IMR-90 (cell line): ENCODE measurements around the gene ART4. TPM values are rescaled to one million over a fixed set of nuclear protein-coding genes. Genes with fewer than 3 reads are reported as not detected.

Source experiments
- ATAC-seq: fragments of 200-7000 bp; cut with Tn5 transposase; 2 replicates; pipeline ENCODE4 v1.9.1; 2020; ENCODE audit warnings: low read depth, mild to moderate bottlenecking, moderate library complexity
- BruUV-seq: library from RNA; stranded (reverse); fragments of 400-500 nt; replicated peaks from 2 replicates; lab custom pipeline; 2021; lab: Mats Ljungman, UMichigan
- CTCF ChIA-PET: fragments of 300-600 bp; formaldehyde crosslinking; extraction: SDS; loops from one replicate; lab custom pipeline; 2021; ENCODE audit warnings: antibody characterized with exemption; lab: Yijun Ruan, JAX
- POLR2A ChIA-PET: fragments of 300-600 bp; sonication (Branson Sonifier 250); formaldehyde crosslinking; loops from one replicate; lab custom pipeline; 2022; ENCODE audit warnings: antibody characterized with exemption; ENCODE audit not compliant: unreplicated experiment; lab: Charles Lee
- DNase-seq: peaks from one replicate; pipeline ENCODE4 v3.0.0; 2013
- H2AFZ ChIP-seq: replicated peaks from 2 replicates; pipeline ENCODE3; 2013; ENCODE audit warnings: low read length, mild to moderate bottlenecking; ENCODE audit not compliant: poor library complexity
- H2AK5ac ChIP-seq: 2 replicates; pipeline ENCODE4 v1.6.1; 2013; ENCODE audit warnings: low read depth, low read length, inconsistent platforms
- H2AK9ac ChIP-seq: replicated peaks from 2 replicates; pipeline ENCODE3; 2013; ENCODE audit warnings: mild to moderate bottlenecking, low read depth, low read length, moderate library complexity; ENCODE audit not compliant: poor library complexity
- H2BK120ac ChIP-seq: 2 replicates; pipeline ENCODE4 v1.6.1; 2013; ENCODE audit warnings: low read depth, low read length, inconsistent platforms
- H2BK15ac ChIP-seq: 3 replicates; pipeline ENCODE4 v1.6.1; 2013; ENCODE audit warnings: low read depth, low read length, inconsistent platforms
- H2BK20ac ChIP-seq: 2 replicates; pipeline ENCODE4 v1.6.1; 2013; ENCODE audit warnings: low read depth, mild to moderate bottlenecking, inconsistent platforms, low read length, moderate library complexity
- H2BK5ac ChIP-seq: 2 replicates; pipeline ENCODE4 v1.6.1; 2013; ENCODE audit warnings: mild to moderate bottlenecking, low read depth, low read length, inconsistent platforms; ENCODE audit not compliant: poor library complexity, severe bottlenecking
- H3K14ac ChIP-seq: replicated peaks from 2 replicates; pipeline ENCODE4 v1.6.1; 2013; ENCODE audit warnings: low read depth, low read length, inconsistent platforms
- H3K18ac ChIP-seq: 2 replicates; pipeline ENCODE4 v1.6.1; 2013; ENCODE audit warnings: low read depth, low read length, control low read depth
- H3K23ac ChIP-seq: 2 replicates; pipeline ENCODE4 v1.6.1; 2013; ENCODE audit warnings: low read depth, low read length, inconsistent platforms
- H3K27ac ChIP-seq: 2 replicates; pipeline ENCODE4 v1.5.1; 2013; ENCODE audit warnings: mild to moderate bottlenecking, control low read depth, low read length; ENCODE audit not compliant: insufficient read depth
- H3K27me3 ChIP-seq: 2 replicates; pipeline ENCODE4 v1.6.1; 2013; ENCODE audit warnings: low read length; ENCODE audit not compliant: control insufficient read depth, insufficient read depth
- H3K36me3 ChIP-seq: 2 replicates; pipeline ENCODE4 v1.6.1; 2013; ENCODE audit warnings: low read length, mixed read lengths; ENCODE audit not compliant: control insufficient read depth, insufficient read depth
- H3K4ac ChIP-seq: 2 replicates; pipeline ENCODE4 v1.6.1; 2013; ENCODE audit warnings: low read depth, low read length, inconsistent platforms
- H3K4me1 ChIP-seq: 2 replicates; pipeline ENCODE4 v1.6.1; 2013; ENCODE audit warnings: low read length, mixed read lengths; ENCODE audit not compliant: control insufficient read depth, insufficient read depth
- H3K4me2 ChIP-seq: 2 replicates; pipeline ENCODE4 v1.6.1; 2013; ENCODE audit warnings: low read depth, mild to moderate bottlenecking, control low read depth, low read length, moderate library complexity
- H3K4me3 ChIP-seq: 2 replicates; pipeline ENCODE4 v1.5.1; 2013; ENCODE audit warnings: low read depth, mild to moderate bottlenecking, control low read depth, low read length, moderate library complexity; ENCODE audit not compliant: insufficient read depth
- H3K56ac ChIP-seq: 2 replicates; pipeline ENCODE4 v1.6.1; 2013; ENCODE audit warnings: low read length, inconsistent platforms; ENCODE audit not compliant: insufficient read depth; ENCODE audit errors: extremely low read depth
- H3K79me1 ChIP-seq, 2 experiments: 2 replicates each; pipeline ENCODE4 v1.6.1; 2013; ENCODE audit warnings: low read length in 2 of 2, inconsistent platforms in 1 of 2, low read depth in 1 of 2
- H3K9ac ChIP-seq: 2 replicates; pipeline ENCODE4 v1.6.1; 2013; ENCODE audit warnings: low read depth, low read length, control low read depth
- H3K9me1 ChIP-seq: 2 replicates; pipeline ENCODE4 v1.6.1; 2013; ENCODE audit warnings: low read length, inconsistent platforms; ENCODE audit not compliant: insufficient read depth
- H3K9me3 ChIP-seq: 2 replicates; pipeline ENCODE4 v1.6.1; 2013; ENCODE audit warnings: low read length; ENCODE audit not compliant: control insufficient read depth, insufficient read depth
- H4K20me1 ChIP-seq: 2 replicates; pipeline ENCODE4 v1.6.1; 2013; ENCODE audit warnings: low read length, inconsistent platforms; ENCODE audit not compliant: insufficient read depth
- H4K5ac ChIP-seq: 2 replicates; pipeline ENCODE4 v1.6.1; 2013; ENCODE audit warnings: mild to moderate bottlenecking, low read depth, low read length, control low read depth
- H4K8ac ChIP-seq, 2 experiments: 2 replicates each; pipeline ENCODE4 v1.6.1; 2013; ENCODE audit warnings: low read depth in 2 of 2, low read length in 2 of 2, control low read depth in 1 of 2, inconsistent platforms in 1 of 2
- H4K91ac ChIP-seq: 2 replicates; pipeline ENCODE4 v1.6.1; 2013; ENCODE audit warnings: low read depth, low read length, inconsistent platforms; ENCODE audit not compliant: insufficient read depth
- BHLHE40 ChIP-seq: fragments of 150-350 bp; IDR thresholded peaks from 2 replicates; pipeline ENCODE4 v1.6.1; 2016; ENCODE audit warnings: mild to moderate bottlenecking, low read depth, low read length
- CEBPB ChIP-seq: IDR thresholded peaks from 2 replicates; pipeline ENCODE4 v1.6.1; 2012; ENCODE audit warnings: low read depth, low read length, improper control_type of control experiment
- FOS ChIP-seq: fragments of 150-350 bp; IDR thresholded peaks from 2 replicates; pipeline ENCODE4 v1.6.1; 2016; ENCODE audit warnings: low read depth, low read length
- POLR2A ChIP-seq: IDR thresholded peaks from 2 replicates; pipeline ENCODE4 v1.6.1; 2012; ENCODE audit warnings: mild to moderate bottlenecking, low read depth, low read length
- RCOR1 ChIP-seq: IDR thresholded peaks from 2 replicates; pipeline ENCODE4 v1.6.1; 2012; ENCODE audit warnings: mild to moderate bottlenecking, low read length, improper control_type of control experiment; ENCODE audit not compliant: insufficient replicate concordance
- WGBS, 2 experiments: methylation state at CpG; one replicate each; pipeline versions ENCODE4 v1.1.5 to v1.1.7; 2013; ENCODE audit warnings: missing lambda C conversion rate in 2 of 2; ENCODE audit not compliant: insufficient read length in 1 of 2; ENCODE audit errors: extremely low coverage in 2 of 2; 5-methylcytosine and 5-hydroxymethylcytosine counted together
- dilution Hi-C: fragments of 300-500 bp; cut with HindIII; formaldehyde crosslinking; loops from one replicate; pipeline ENCODE4 v1.14.3; 2018; ENCODE audit warnings: low sequenced_read_pairs; ENCODE audit not compliant: unreplicated experiment
- in situ Hi-C: fragments of 300-500 bp; cut with MboI; formaldehyde crosslinking; loops from 3 replicates; pipeline ENCODE4 v1.14.3; 2019; ENCODE audit warnings: low sequenced_read_pairs, inconsistent platforms, mixed read lengths
- intact Hi-C: fragments of 100-400 bp; cut with micrococcal nuclease; formaldehyde crosslinking; loops from 2 replicates; pipeline ENCODE4 v1.10.0; 2022
- polyA plus RNA-seq, 3 experiments: library from polyadenylated mRNA; depleted of rRNA; stranded (reverse); fragments of >200 nt; gene quantifications; 2 replicates each; pipeline ENCODE4 v1.2.3, GENCODE V29; 2012; ENCODE audit warnings: low replicate concordance in 1 of 3
- total RNA-seq: library from RNA; depleted of rRNA; stranded (reverse); fragments of >200 nt; gene quantifications from 2 replicates; pipeline ENCODE4 v1.2.3, GENCODE V29; 2012

The ART4 gene
- total and polyA plus RNA-seq, 2 of the 4 experiments (the other 2 are of a cell fraction), result not detected

DNA sequence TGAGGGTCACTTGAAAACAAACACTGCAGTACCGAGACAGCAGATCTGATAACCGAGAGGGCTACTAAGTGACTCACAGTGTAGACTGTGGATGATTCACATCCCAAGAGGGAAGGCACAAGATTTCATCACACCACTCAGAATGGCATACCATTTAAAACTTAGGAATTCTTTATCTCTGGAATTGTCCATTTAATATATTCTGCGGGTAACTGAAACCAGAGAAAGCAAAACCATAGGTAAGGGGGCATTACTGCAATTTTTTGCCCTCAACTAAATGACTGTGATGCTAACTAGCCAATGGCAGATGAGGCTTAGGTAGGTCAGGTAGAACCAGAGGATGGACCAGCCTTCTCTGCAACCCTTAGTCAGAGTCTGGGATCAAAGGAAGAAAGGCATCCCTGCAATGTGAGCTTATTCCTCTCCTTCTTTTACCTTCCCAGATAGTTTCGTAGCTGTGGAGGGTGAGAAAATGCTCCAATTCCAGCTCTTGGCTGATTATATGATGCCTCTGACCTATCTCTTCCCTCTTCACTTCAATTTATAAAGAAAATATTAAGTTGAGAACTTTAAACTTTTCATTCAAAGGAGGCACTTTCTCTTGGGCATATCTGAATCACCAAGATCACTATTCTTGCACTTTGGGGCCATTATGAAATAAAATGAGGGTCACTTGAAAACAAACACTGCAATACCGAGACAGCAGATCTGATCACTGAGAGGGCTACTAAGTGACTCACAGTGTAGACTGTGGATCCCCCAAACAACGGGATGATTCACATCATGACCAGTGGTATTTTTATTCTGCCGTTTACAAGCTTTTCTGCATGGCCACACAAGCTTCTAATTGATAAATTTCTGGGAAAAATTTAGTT, 6.8 kb downstream of the ART4 start:
- H4K91ac ChIP-seq, result peak overlapping the region; percentile 73
- H3K79me1 ChIP-seq, result no peaks in the 10 kb centered on the region
- H3K4me2 ChIP-seq, result peak overlapping the region; percentile 86
- WGBS, 2 experiments, result 0% methylated on average over 1 of the region's 7 CpGs; no CpG with 5 or more reads in 1 of the 2 experiments
- H2BK5ac ChIP-seq, result peak overlapping the region; percentile 93
- H3K9me3 ChIP-seq, result no peaks in the 10 kb centered on the region
- peak overlapping the region; percentile 96 for H2AK5ac ChIP-seq
- peak overlapping the region; percentile 49 for H3K14ac ChIP-seq
- peak overlapping the region; percentile 86 for H2BK120ac ChIP-seq
- no peak overlapping the region for H2AFZ ChIP-seq
- H4K8ac ChIP-seq, result peak overlapping the region; percentile 10 to 60; a peak in 2 of 4 replicates
- POLR2A ChIA-PET, result no interaction called here
- H3K18ac ChIP-seq, result peak overlapping the region; percentile 30; the same call in 1 of the 2 replicates
- H3K4me1 ChIP-seq, result peaks cover 3% of the 10 kb centered on the region; the same call in 1 of the 2 replicates
- in situ Hi-C loops, result no loop called here
- peak overlapping the region; percentile 3; the same call in 1 of the 2 replicates for H3K4me3 ChIP-seq
- peak overlapping the region; percentile 81 for H2BK20ac ChIP-seq
- peaks cover 4% of the 10 kb centered on the region for H4K20me1 ChIP-seq
- peak; percentile 90 for DNase-seq
- peak overlapping the region; percentile 85 for H3K4ac ChIP-seq
- H3K27ac ChIP-seq, result peak overlapping the region; percentile 56
- H3K36me3 ChIP-seq, result no peaks in the 10 kb centered on the region
- H2AK9ac ChIP-seq, result peak overlapping the region; percentile 31
- 0 out of 2 replicates have a peak overlapping the region, but pooled peaks have one; percentile 3 for H3K9ac ChIP-seq
- peak overlapping the region; percentile 45; the same call in 1 of the 2 replicates for H4K5ac ChIP-seq
- dilution Hi-C loops, result no loop called here
- no TSS peak for BruUV-seq
- peaks cover 3% of the 10 kb centered on the region for H3K9me1 ChIP-seq
- peak overlapping the region; percentile 58; the same call in 1 of the 2 replicates for H3K56ac ChIP-seq
- H3K27me3 ChIP-seq, result no peaks in the 10 kb centered on the region
- CTCF ChIA-PET, result interaction anchor here (1.2 to 1.8 kb wide), 3 partner anchors 9 to 26 kb away, joined by 3 to 6 read pairs (median 3); no protein-coding TSS in a partner anchor
- intact Hi-C loops, result loop anchor here (2.0 kb wide), 2 partner anchors 34 to 62 kb away; partner anchors contain the start of genes C12orf60 and WBP11
- H3K23ac ChIP-seq, result peak overlapping the region; percentile 77
- peak; percentile 88 for ATAC-seq
- TF ChIP-seq FOS (peak; percentile 98), POLR2A (no peak), RCOR1 (no peak), BHLHE40 (peak; percentile 59), CEBPB (peak; percentile 96)
- peak overlapping the region; percentile 60; the same call in 2 of the 3 replicates for H2BK15ac ChIP-seq
